RWPE2 (cell line): ENCODE results near the gene GTF2F2.

Experiments used
- ATAC-seq: fragments of 200-7000 bp; cut with Tn5 transposase; 3 replicates; pipeline ENCODE4 v1.9.1; 2021; ENCODE audit warnings: low read depth
- DNase-seq: peaks from one replicate; pipeline ENCODE4 v3.0.0-alpha.2; 2020; ENCODE audit warnings: low spot score
- H3K27ac ChIP-seq: fragments of 450-650 bp; 2 replicates; pipeline ENCODE4 v1.5.1; 2017; ENCODE audit warnings: mild to moderate bottlenecking; ENCODE audit not compliant: poor library complexity, severe bottlenecking
- H3K27me3 ChIP-seq: fragments of 250-450 bp; sonication (Bioruptor Pico); 2 replicates; pipeline ENCODE4 v1.5.1; 2021; ENCODE audit warnings: mild to moderate bottlenecking, moderate library complexity; ENCODE audit not compliant: insufficient read depth, poor library complexity, severe bottlenecking
- H3K36me3 ChIP-seq: fragments of 250-450 bp; sonication (Bioruptor Pico); 2 replicates; pipeline ENCODE4 v1.5.1; 2020; ENCODE audit warnings: low read depth, mild to moderate bottlenecking, moderate library complexity
- H3K4me1 ChIP-seq: fragments of 250-450 bp; sonication (Bioruptor Pico); 2 replicates; pipeline ENCODE4 v1.5.1; 2021; ENCODE audit warnings: mild to moderate bottlenecking, moderate library complexity; ENCODE audit not compliant: insufficient read depth, poor library complexity, severe bottlenecking
- H3K4me3 ChIP-seq: fragments of 250-450 bp; sonication (Bioruptor Pico); 2 replicates; pipeline ENCODE4 v1.5.1; 2021; ENCODE audit warnings: mild to moderate bottlenecking, moderate library complexity; ENCODE audit not compliant: severe bottlenecking
- H3K9me3 ChIP-seq: fragments of 250-450 bp; sonication (Bioruptor Pico); 2 replicates; pipeline ENCODE4 v1.5.1; 2021; ENCODE audit warnings: mild to moderate bottlenecking, moderate library complexity; ENCODE audit not compliant: severe bottlenecking
- TF ChIP-seq, protein P1 (sequence below): fragments of 450-650 bp; IDR thresholded peaks from one replicate; pipeline ENCODE4 v1.5.1; 2017; ENCODE audit warnings: mild to moderate bottlenecking, moderate library complexity; ENCODE audit not compliant: poor library complexity, severe bottlenecking

Gene GTF2F2

DNA sequence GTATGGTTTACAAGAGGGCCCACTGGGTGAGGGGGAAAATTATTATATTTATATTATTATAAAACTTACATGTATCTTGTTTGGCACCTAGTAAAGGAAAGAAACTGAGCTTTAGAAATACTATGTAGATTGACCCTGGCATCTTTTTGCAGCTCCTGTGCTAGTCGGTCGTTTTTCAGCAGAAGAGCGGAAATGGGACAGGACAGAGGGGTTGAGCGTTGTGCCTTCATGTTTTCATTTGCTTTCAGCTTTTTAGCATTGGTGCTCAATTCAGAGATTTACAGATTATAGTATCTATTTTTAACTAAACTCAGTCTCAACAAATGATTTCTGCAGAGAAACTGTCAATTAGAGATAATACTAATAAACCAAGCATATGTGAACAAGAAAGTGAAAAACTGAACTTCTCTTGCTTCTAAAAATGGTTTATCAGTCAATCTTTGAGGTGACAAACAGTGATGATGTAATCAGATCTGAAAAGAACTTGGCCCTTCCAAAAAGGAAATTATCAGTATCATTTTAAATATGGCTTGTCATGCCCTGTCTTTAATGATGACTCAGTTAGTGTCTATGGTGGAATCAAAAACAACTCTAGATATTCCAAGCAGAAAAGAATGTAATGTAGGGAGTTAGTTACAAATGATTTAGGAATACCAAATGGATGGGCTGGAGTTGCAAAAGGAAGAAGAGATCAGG, 137.5 kb downstream of the GTF2F2 start:
- H3K27me3 ChIP-seq, result no peaks in the 10 kb centered on the region
- TF ChIP-seq, protein P1, sequence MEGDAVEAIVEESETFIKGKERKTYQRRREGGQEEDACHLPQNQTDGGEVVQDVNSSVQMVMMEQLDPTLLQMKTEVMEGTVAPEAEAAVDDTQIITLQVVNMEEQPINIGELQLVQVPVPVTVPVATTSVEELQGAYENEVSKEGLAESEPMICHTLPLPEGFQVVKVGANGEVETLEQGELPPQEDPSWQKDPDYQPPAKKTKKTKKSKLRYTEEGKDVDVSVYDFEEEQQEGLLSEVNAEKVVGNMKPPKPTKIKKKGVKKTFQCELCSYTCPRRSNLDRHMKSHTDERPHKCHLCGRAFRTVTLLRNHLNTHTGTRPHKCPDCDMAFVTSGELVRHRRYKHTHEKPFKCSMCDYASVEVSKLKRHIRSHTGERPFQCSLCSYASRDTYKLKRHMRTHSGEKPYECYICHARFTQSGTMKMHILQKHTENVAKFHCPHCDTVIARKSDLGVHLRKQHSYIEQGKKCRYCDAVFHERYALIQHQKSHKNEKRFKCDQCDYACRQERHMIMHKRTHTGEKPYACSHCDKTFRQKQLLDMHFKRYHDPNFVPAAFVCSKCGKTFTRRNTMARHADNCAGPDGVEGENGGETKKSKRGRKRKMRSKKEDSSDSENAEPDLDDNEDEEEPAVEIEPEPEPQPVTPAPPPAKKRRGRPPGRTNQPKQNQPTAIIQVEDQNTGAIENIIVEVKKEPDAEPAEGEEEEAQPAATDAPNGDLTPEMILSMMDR, result no peak
- peak overlapping the region; percentile 12 for H3K27ac ChIP-seq
- H3K4me1 ChIP-seq, result peaks cover 38% of the 10 kb centered on the region
- no peaks in the 10 kb centered on the region for H3K9me3 ChIP-seq
- H3K4me3 ChIP-seq, result no peak overlapping the region
- ATAC-seq (no peak), DNase-seq (no peak)
- peaks cover 20% of the 10 kb centered on the region for H3K36me3 ChIP-seq

DNA sequence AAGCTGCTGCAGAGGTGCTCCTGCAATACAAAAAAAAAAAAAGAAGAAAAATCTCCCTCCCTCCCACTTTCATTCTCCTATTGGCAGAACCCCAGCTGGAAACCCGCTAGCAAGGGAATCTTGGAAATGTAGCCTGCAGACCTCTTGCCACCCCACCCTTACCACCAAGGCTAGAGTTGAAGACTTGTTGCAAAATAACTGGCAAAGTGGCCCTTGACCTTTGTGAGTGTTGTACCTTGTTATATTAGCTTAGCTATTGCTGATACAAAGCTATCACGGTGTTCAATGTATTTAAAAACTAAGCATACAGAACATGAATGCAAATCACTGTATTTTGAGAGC, 138.0 kb downstream of the GTF2F2 start:
- H3K36me3 ChIP-seq, result peaks cover 15% of the 10 kb centered on the region
- H3K4me1 ChIP-seq, result peaks cover 33% of the 10 kb centered on the region
- no peaks in the 10 kb centered on the region for H3K27me3 ChIP-seq
- H3K4me3 ChIP-seq, result no peak overlapping the region
- H3K27ac ChIP-seq, result peak overlapping the region; percentile 12
- H3K9me3 ChIP-seq, result no peaks in the 10 kb centered on the region
- no peak for DNase-seq
- ATAC-seq, result no peak
- TF ChIP-seq, protein P1, result no peak

DNA sequence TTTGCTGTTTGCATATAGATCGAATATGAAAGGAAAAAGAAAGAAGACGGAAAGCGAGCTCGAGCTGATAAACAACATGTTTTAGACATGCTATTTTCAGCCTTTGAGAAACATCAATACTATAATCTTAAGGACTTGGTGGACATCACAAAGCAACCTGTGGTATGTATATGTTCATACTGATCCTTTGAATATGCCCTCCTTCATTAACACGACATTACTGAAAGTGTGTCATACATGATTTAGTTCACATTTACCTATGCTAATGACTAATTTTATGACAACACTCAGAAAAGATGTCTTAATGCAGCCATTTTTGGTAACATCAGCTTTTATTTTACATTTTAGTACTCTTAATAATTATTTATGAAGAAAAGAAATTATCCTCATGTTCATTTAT, 146.9 kb downstream of the GTF2F2 start:
- H3K36me3 ChIP-seq, result peaks cover 37% of the 10 kb centered on the region
- TF ChIP-seq, protein P1, result no peak
- H3K27me3 ChIP-seq, result no peaks in the 10 kb centered on the region
- peaks cover 4% of the 10 kb centered on the region for H3K4me1 ChIP-seq
- H3K9me3 ChIP-seq, result no peaks in the 10 kb centered on the region
- no peak for DNase-seq
- ATAC-seq, result no peak
- no peak overlapping the region for H3K27ac ChIP-seq
- H3K4me3 ChIP-seq, result no peak overlapping the region

DNA sequence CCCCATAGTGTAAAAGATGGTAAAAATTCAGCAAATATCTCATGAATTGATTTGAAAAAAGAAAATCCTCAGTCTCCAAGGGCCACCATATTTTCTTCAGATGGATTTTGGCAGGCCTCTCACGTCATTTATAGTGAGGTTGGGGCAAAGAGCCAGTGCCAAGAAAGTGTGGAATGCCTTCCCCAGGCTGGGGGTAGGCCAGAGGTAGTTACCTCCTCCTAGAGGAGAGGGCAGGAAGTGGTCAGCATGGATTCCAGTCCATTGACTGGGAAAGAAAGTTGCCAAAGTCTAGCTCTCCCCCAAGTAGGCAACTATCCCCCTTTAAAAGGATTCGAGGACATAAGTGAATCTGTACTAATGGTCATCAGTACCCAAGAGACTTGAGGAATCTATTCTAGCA, 148.9 kb downstream of the GTF2F2 start:
- Histone ChIP-seq H3K27me3 (no peaks in the 10 kb centered on the region), H3K36me3 (peaks cover 37% of the 10 kb centered on the region), H3K4me1 (peaks cover 4% of the 10 kb centered on the region), H3K27ac (no peak overlapping the region), H3K4me3 (no peak overlapping the region), H3K9me3 (no peaks in the 10 kb centered on the region)
- ATAC-seq (no peak), DNase-seq (no peak)
- TF ChIP-seq, protein P1, result no peak

DNA sequence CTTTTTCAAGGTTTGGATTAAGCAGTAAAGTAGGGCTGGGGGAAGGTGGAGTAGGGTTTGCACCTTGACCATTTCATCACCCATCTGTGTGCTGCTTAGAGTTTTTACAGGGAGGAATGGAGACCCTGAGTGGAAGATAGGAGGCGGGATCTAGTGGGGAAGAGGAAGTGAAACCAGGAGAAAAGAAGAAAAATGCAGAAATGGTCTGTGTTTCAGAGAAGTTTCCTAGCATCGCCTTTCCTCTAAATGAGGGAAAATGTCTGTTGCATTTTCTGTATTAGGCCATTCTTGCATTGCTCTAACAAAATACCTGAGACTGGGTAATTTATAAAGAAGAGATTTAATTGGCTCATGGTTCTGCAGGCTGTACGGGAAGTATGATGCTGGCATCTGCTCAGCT, 156.6 kb downstream of the GTF2F2 start:
- peaks cover 7% of the 10 kb centered on the region for H3K4me1 ChIP-seq
- no peak for DNase-seq
- H3K36me3 ChIP-seq, result 0 out of 2 replicates have a peak, but pooled peaks cover 8% of the 10 kb centered on the region

More for the DNA sequence above, 156.6 kb downstream of the GTF2F2 start:
- Histone ChIP-seq H3K9me3 (no peaks in the 10 kb centered on the region), H3K27me3 (no peaks in the 10 kb centered on the region), H3K27ac (no peak overlapping the region), H3K4me3 (no peak overlapping the region)
- TF ChIP-seq, protein P1, result no peak
- ATAC-seq, result no peak
